Breast epithelium (tissue), 3 donors: ENCODE data around the gene ZNF831.

Experiments used
- CTCF ChIP-seq, 3 donors: fragments of 450-650 bp; IDR thresholded peaks; one replicate each; pipeline ENCODE4 v1.5.1; 2016 to 2017; ENCODE audit warnings: antibody characterized with exemption in 3 of 3, mild to moderate bottlenecking in 3 of 3, moderate library complexity in 3 of 3
- POLR2A ChIP-seq: fragments of 450-650 bp; IDR thresholded peaks from one replicate; pipeline ENCODE4 v1.6.1; 2016; ENCODE audit warnings: antibody characterized with exemption, mild to moderate bottlenecking, moderate library complexity
- POLR2AphosphoS5 ChIP-seq, 3 donors: sonication (generic); formaldehyde crosslinking; IDR thresholded peaks; one replicate each; pipeline ENCODE4 v1.6.1; 2017; ENCODE audit warnings: antibody characterized with exemption in 3 of 3

- TF ChIP-seq CTCF (IDR thresholded peaks at IDR 0.05) = no peak
- TF ChIP-seq POLR2A = no peak
- no peak for TF ChIP-seq POLR2AphosphoS5 (IDR thresholded peaks at IDR 0.05)
Observed at GRCh38 chr20:59153832-59154231, 9.8 kb upstream of the ZNF831 start.
